Panc1 (cell line): ENCODE results near the gene PPP1R15A. TPM values are rescaled to one million over a fixed set of nuclear protein-coding genes. Genes with fewer than 3 reads are reported as not detected.

Experiments
- ATAC-seq: fragments of 200-7000 bp; cut with Tn5 transposase; 2 replicates; pipeline ENCODE4 v1.9.1; 2020; ENCODE audit warnings: mild to moderate bottlenecking, moderate library complexity
- BruUV-seq: library from RNA; stranded (reverse); fragments of 400-500 nt; replicated peaks from 2 replicates; lab custom pipeline; 2021; lab: Mats Ljungman, UMichigan
- CTCF ChIA-PET: fragments of 300-600 bp; sonication (Branson Sonifier 250); formaldehyde crosslinking; loops from one replicate; lab custom pipeline; 2022; ENCODE audit warnings: antibody characterized with exemption; lab: Charles Lee
- POLR2A ChIA-PET: fragments of 300-600 bp; sonication (Branson Sonifier 250); formaldehyde crosslinking; loops from one replicate; lab custom pipeline; 2022; ENCODE audit warnings: antibody characterized with exemption; lab: Charles Lee
- DNase-seq: peaks from one replicate; pipeline ENCODE4 v3.0.0-alpha.2; 2010; ENCODE audit warnings: low read depth, low spot score
- H3K27ac ChIP-seq: 2 replicates; pipeline ENCODE4 v1.5.1; 2011; ENCODE audit warnings: mild to moderate bottlenecking, low read length, inconsistent platforms
- H3K27me3 ChIP-seq: fragments of 200-500 bp; sonication (Bioruptor generic); 2 replicates; pipeline ENCODE4 v1.6.0; 2014; ENCODE audit warnings: low read length, inconsistent platforms; ENCODE audit not compliant: control insufficient read depth, insufficient read depth
- H3K36me3 ChIP-seq: fragments of 200-500 bp; sonication (Bioruptor generic); 2 replicates; pipeline ENCODE4 v1.5.1; 2014; ENCODE audit warnings: inconsistent platforms, mild to moderate bottlenecking, low read length, moderate library complexity; ENCODE audit not compliant: control insufficient read depth, insufficient read depth
- H3K4me1 ChIP-seq: 2 replicates; pipeline ENCODE4 v1.5.1; 2011; ENCODE audit warnings: inconsistent platforms, mild to moderate bottlenecking, low read length, moderate library complexity; ENCODE audit not compliant: control insufficient read depth, insufficient read depth
- H3K4me3 ChIP-seq, 2 experiments: 2 replicates each; pipeline ENCODE4 v1.5.1; 2011 to 2012; ENCODE audit warnings: low read depth in 2 of 2, low read length in 2 of 2, mild to moderate bottlenecking in 2 of 2, inconsistent platforms in 1 of 2, moderate library complexity in 1 of 2
- H3K9me3 ChIP-seq: fragments of 200-500 bp; sonication (Bioruptor generic); 2 replicates; pipeline ENCODE4 v1.5.1; 2014; ENCODE audit warnings: low read depth, mild to moderate bottlenecking, inconsistent platforms, low read length, moderate library complexity; ENCODE audit not compliant: control insufficient read depth, insufficient read depth
- CTCF ChIP-seq: fragments of 450-650 bp; IDR thresholded peaks from 2 replicates; pipeline ENCODE4 v1.5.1; 2017; ENCODE audit warnings: mild to moderate bottlenecking
- POLR2AphosphoS5 ChIP-seq: IDR thresholded peaks from 2 replicates; pipeline ENCODE4 v1.6.1; 2012; ENCODE audit warnings: mild to moderate bottlenecking, low read depth, low read length, moderate library complexity
- REST ChIP-seq, 2 experiments: IDR thresholded peaks; 2 replicates each; pipeline ENCODE4 v1.6.1; 2011 to 2012; ENCODE audit warnings: low read depth in 2 of 2, control low read depth in 1 of 2, low read length in 1 of 2, mild to moderate bottlenecking in 1 of 2, moderate library complexity in 1 of 2; ENCODE audit not compliant: insufficient read depth in 1 of 2
- SIN3A ChIP-seq: IDR thresholded peaks from 2 replicates; pipeline ENCODE4 v1.6.1; 2012; ENCODE audit warnings: low read depth, mild to moderate bottlenecking, low read length, moderate library complexity, borderline replicate concordance; ENCODE audit not compliant: insufficient read depth
- TCF7L2 ChIP-seq: IDR thresholded peaks from 2 replicates; pipeline ENCODE4 v1.6.1; 2011; ENCODE audit warnings: mild to moderate bottlenecking, low read depth, low read length, inconsistent platforms
- in situ Hi-C: cut with HindIII; loops from 2 replicates; pipeline ENCODE4 v1.10.0; 2016; ENCODE audit warnings: low sequenced_read_pairs, low pct_unique_long_range_greater_than_20kb
- intact Hi-C: fragments of 100-400 bp; cut with micrococcal nuclease; formaldehyde crosslinking; loops from one replicate; pipeline ENCODE4 v1.10.0; 2022; ENCODE audit not compliant: unreplicated experiment
- total RNA-seq: library from RNA; stranded (reverse); gene quantifications from one replicate; pipeline ENCODE4 v1.2.1, GENCODE V29; 2021; ENCODE audit not compliant: unreplicated experiment

PPP1R15A gene
- total RNA-seq, 1 experiment from 2014 or later = 27.1 TPM

- in situ Hi-C loops = no loop called here
- Histone ChIP-seq H3K36me3 (no peaks in the 10 kb centered on the region), H3K9me3 (no peaks in the 10 kb centered on the region), H3K27ac (no peak overlapping the region), H3K4me1 (no peaks in the 10 kb centered on the region), H3K4me3 (no peak overlapping the region), H3K27me3 (no peaks in the 10 kb centered on the region)
- DNase-seq = no peak
- TF ChIP-seq CTCF = no peak
- no peak for TF ChIP-seq REST (IDR thresholded peaks at IDR 0.05; ENCODE audit: insufficient read depth in 1 of 2, low read depth in 2 of 2, low read length in 1 of 2)
- no peak for TF ChIP-seq TCF7L2
- no peak for TF ChIP-seq POLR2AphosphoS5
- TF ChIP-seq SIN3A = no peak
- CTCF ChIA-PET = interaction anchor here (0.5 kb wide), 1 partner anchor 389 kb away, joined by 3 read pairs; no protein-coding TSS in a partner anchor
- ATAC-seq = no peak
- POLR2A ChIA-PET = no interaction called here
- no TSS peak for BruUV-seq
- intact Hi-C loops = no loop called here
Observed at GRCh38 chr19:48895226-48895625, 23.0 kb downstream of the PPP1R15A start.

DNA sequence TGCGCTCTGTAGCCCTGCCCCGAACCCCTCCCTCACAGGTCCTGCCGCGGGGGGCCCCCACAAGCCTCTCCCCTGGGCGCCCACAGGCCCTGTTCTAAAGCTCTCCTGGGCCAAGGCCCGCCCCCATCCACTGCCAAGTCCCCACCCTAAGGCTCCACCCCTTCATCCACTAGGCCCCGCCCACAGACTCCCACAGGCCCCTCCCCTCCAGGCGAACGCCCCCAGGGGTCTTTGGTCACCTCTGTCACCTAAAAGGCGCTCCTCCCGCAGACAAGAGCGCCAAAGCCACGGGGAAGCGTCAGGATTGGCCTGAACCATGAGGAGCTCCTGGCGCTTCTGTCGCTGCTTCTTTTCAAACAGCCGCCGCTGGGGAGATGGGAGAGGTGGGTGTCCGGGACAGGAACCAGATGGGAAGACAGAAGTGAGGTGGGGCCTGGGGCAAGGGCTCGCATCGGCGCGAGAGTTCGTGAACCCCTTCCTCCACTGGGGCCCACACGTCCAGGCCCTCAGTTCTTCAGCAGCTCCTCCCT lies 24.0 kb downstream of the PPP1R15A start:
- ATAC-seq (no peak), DNase-seq (no peak)
- no peak overlapping the region for H3K27ac ChIP-seq
- no peaks in the 10 kb centered on the region for H3K27me3 ChIP-seq
- TF ChIP-seq TCF7L2 (no peak), CTCF (no peak), REST (IDR thresholded peaks at IDR 0.05; ENCODE audit: insufficient read depth in 1 of 2, low read depth in 2 of 2, low read length in 1 of 2) (no peak), POLR2AphosphoS5 (no peak), SIN3A (no peak)
- intact Hi-C loops = no loop called here
- CTCF ChIA-PET = no interaction called here
- in situ Hi-C loops = no loop called here
- no peak overlapping the region for H3K4me3 ChIP-seq
- H3K9me3 ChIP-seq = no peaks in the 10 kb centered on the region
- POLR2A ChIA-PET = interaction anchor here (0.6 to 0.7 kb wide), 2 partner anchors 46 to 238 kb away, joined by 3 to 5 read pairs; no protein-coding TSS in a partner anchor
- H3K4me1 ChIP-seq = 0 out of 2 replicates have a peak, but pooled peaks cover 3% of the 10 kb centered on the region
- BruUV-seq = no TSS peak
- H3K36me3 ChIP-seq = no peaks in the 10 kb centered on the region
